H1 (cell line): ENCODE measurements around the gene TSPAN5. TPM values are rescaled to one million over a fixed set of nuclear protein-coding genes. Genes with fewer than 3 reads are reported as not detected.

Experiments used
- CTCF ChIA-PET: fragments of 300-600 bp; sonication (Branson Sonifier 250); formaldehyde crosslinking; loops from one replicate; lab custom pipeline; 2021; ENCODE audit not compliant: partially characterized antibody; lab: Charles Lee
- POLR2A ChIA-PET: fragments of 300-600 bp; sonication (Branson Sonifier 250); formaldehyde crosslinking; loops from one replicate; lab custom pipeline; 2021; ENCODE audit warnings: inconsistent platforms; ENCODE audit not compliant: partially characterized antibody; lab: Charles Lee
- DNase-seq, 2 experiments: peaks; one replicate each; pipeline versions ENCODE4 v3.0.0 to v3.0.0-alpha.2; 2010 to 2022; ENCODE audit warnings: low spot score in 2 of 2, low read depth in 1 of 2, mixed read lengths in 1 of 2
- FAIRE-seq: peaks from 2 replicates; lab custom pipeline; 2011; peaks lifted over from hg19 to GRCh38; lab: Jason Lieb, UNC
- H2AFZ ChIP-seq: 2 replicates; pipeline ENCODE4 v1.8.1; 2012; ENCODE audit warnings: low read length, inconsistent platforms
- H2AK5ac ChIP-seq: 2 replicates; pipeline ENCODE4 v1.6.1; 2013; ENCODE audit warnings: low read depth, low read length
- H2BK120ac ChIP-seq: replicated peaks from 2 replicates; pipeline ENCODE3; 2013; ENCODE audit warnings: low read depth, low read length, inconsistent platforms
- H2BK12ac ChIP-seq: 2 replicates; pipeline ENCODE4 v1.6.1; 2013; ENCODE audit warnings: low read depth, low read length
- H2BK15ac ChIP-seq: 2 replicates; pipeline ENCODE4 v1.6.1; 2013; ENCODE audit warnings: low read length
- H2BK20ac ChIP-seq: 2 replicates; pipeline ENCODE4 v1.6.1; 2013; ENCODE audit warnings: low read length
- H2BK5ac ChIP-seq: 2 replicates; pipeline ENCODE4 v1.6.1; 2013; ENCODE audit warnings: low read depth, low read length
- H3K14ac ChIP-seq: 2 replicates; pipeline ENCODE4 v1.6.1; 2013; ENCODE audit warnings: inconsistent platforms; ENCODE audit not compliant: insufficient read length
- H3K18ac ChIP-seq: 2 replicates; pipeline ENCODE4 v1.6.1; 2013; ENCODE audit warnings: low read length; ENCODE audit errors: extremely low read depth
- H3K23ac ChIP-seq: 2 replicates; pipeline ENCODE4 v1.6.1; 2013; ENCODE audit warnings: inconsistent platforms; ENCODE audit not compliant: insufficient read length
- H3K23me2 ChIP-seq: 2 replicates; pipeline ENCODE4 v1.6.1; 2013; ENCODE audit warnings: low read depth, low read length
- H3K27ac ChIP-seq: 2 replicates; pipeline ENCODE4 v1.6.1; 2011; ENCODE audit warnings: low read depth, low read length, inconsistent platforms
- H3K27me3 ChIP-seq, 4 experiments: replicated peaks in 1 of 4; 1 replicate in 1 of 4; 2 replicates in 3 of 4; pipeline versions ENCODE4 v1.6.1 to v1.8.1; 2011 to 2013; ENCODE audit warnings: low read length in 3 of 4, mild to moderate bottlenecking in 3 of 4, inconsistent platforms in 2 of 4, mixed read lengths in 2 of 4, moderate library complexity in 1 of 4; ENCODE audit not compliant: control insufficient read depth in 3 of 4, insufficient read depth in 3 of 4; ENCODE audit errors: extremely low read depth in 1 of 4
- H3K36me3 ChIP-seq, 4 experiments: 2 replicates each; pipeline versions ENCODE4 v1.6.1 to v1.8.1; 2011 to 2013; ENCODE audit warnings: mild to moderate bottlenecking in 4 of 4, low read length in 3 of 4, moderate library complexity in 2 of 4, control low read depth in 1 of 4, inconsistent platforms in 1 of 4; ENCODE audit not compliant: insufficient read depth in 4 of 4, control insufficient read depth in 2 of 4
- H3K4ac ChIP-seq: replicated peaks from 2 replicates; pipeline ENCODE3; 2013; ENCODE audit warnings: low read length, low read depth, mixed read lengths, inconsistent platforms; ENCODE audit not compliant: insufficient read length
- H3K4me1 ChIP-seq, 4 experiments: replicated peaks in 1 of 4; 1 replicate in 1 of 4; 2 replicates in 3 of 4; pipeline versions ENCODE4 v1.6.1 to v1.8.1; 2011 to 2013; ENCODE audit warnings: low read length in 3 of 4, inconsistent platforms in 2 of 4, mixed read lengths in 1 of 4; ENCODE audit not compliant: insufficient read depth in 4 of 4, control insufficient read depth in 3 of 4
- H3K4me2 ChIP-seq, 2 experiments: 2 replicates each; pipeline versions ENCODE4 v1.6.1 to v1.8.1; 2011 to 2013; ENCODE audit warnings: low read depth in 2 of 2, low read length in 2 of 2, control low read depth in 1 of 2, inconsistent platforms in 1 of 2, mild to moderate bottlenecking in 1 of 2; ENCODE audit not compliant: insufficient read depth in 1 of 2
- H3K4me3 ChIP-seq, 4 experiments: fragments of 200-600, 300-600 bp in 1 of 4; sonication (generic), shearing (Covaris generic), sonication (Bioruptor Twin) in 1 of 4; 2 replicates each; pipeline versions ENCODE4 v1.5.1 to v1.8.1; 2011 to 2016; ENCODE audit warnings: low read length in 4 of 4, low read depth in 3 of 4, control low read depth in 2 of 4, inconsistent platforms in 2 of 4, mild to moderate bottlenecking in 2 of 4, mixed read lengths in 1 of 4, moderate library complexity in 1 of 4; ENCODE audit not compliant: insufficient read depth in 2 of 4; ENCODE audit errors: extremely low read depth in 1 of 4
- H3K56ac ChIP-seq: replicated peaks from 2 replicates; pipeline ENCODE3; 2013; ENCODE audit warnings: low read depth, mild to moderate bottlenecking, mixed read lengths, low read length, inconsistent platforms; ENCODE audit not compliant: insufficient read length
- H3K79me1 ChIP-seq: 2 replicates; pipeline ENCODE4 v1.6.1; 2013; ENCODE audit warnings: low read depth, low read length, control low read depth
- H3K79me2 ChIP-seq, 2 experiments: 2 replicates each; pipeline versions ENCODE4 v1.6.1 to v1.8.1; 2012 to 2013; ENCODE audit warnings: low read length in 2 of 2, mild to moderate bottlenecking in 2 of 2, inconsistent platforms in 1 of 2; ENCODE audit not compliant: insufficient read depth in 2 of 2, control insufficient read depth in 1 of 2
- H3K9ac ChIP-seq, 4 experiments: replicated peaks in 1 of 4; 1 replicate in 1 of 4; 2 replicates in 3 of 4; pipeline versions ENCODE4 v1.6.1 to v1.8.1; 2011 to 2013; ENCODE audit warnings: low read depth in 3 of 4, low read length in 3 of 4, control low read depth in 2 of 4, mild to moderate bottlenecking in 2 of 4, moderate library complexity in 2 of 4, inconsistent platforms in 1 of 4; ENCODE audit errors: extremely low read depth in 1 of 4
- H3K9me3 ChIP-seq, 2 experiments: 2 replicates each; pipeline versions ENCODE4 v1.6.1 to v1.8.1; 2012 to 2013; ENCODE audit warnings: mild to moderate bottlenecking in 2 of 2, moderate library complexity in 2 of 2, control low read depth in 1 of 2, inconsistent platforms in 1 of 2, low read depth in 1 of 2, low read length in 1 of 2, mixed read lengths in 1 of 2; ENCODE audit not compliant: insufficient read depth in 2 of 2
- H4K20me1 ChIP-seq, 2 experiments: replicated peaks in 1 of 2; 2 replicates each; pipeline versions ENCODE3 to v1.8.1; 2011 to 2013; ENCODE audit warnings: inconsistent platforms in 2 of 2, low read length in 2 of 2, mild to moderate bottlenecking in 1 of 2; ENCODE audit not compliant: insufficient read depth in 2 of 2, control insufficient read depth in 1 of 2
- H4K5ac ChIP-seq: 2 replicates; pipeline ENCODE4 v1.6.1; 2013; ENCODE audit warnings: low read length, low read depth, mixed read lengths, inconsistent platforms; ENCODE audit not compliant: insufficient read length
- H4K8ac ChIP-seq: 2 replicates; pipeline ENCODE4 v1.8.0; 2013; ENCODE audit warnings: mild to moderate bottlenecking, moderate library complexity, low read length, inconsistent platforms; ENCODE audit not compliant: insufficient read depth; ENCODE audit errors: extremely low read depth
- H4K91ac ChIP-seq: replicated peaks from 2 replicates; pipeline ENCODE3; 2013; ENCODE audit warnings: low read length, mixed read lengths, inconsistent platforms; ENCODE audit not compliant: insufficient read length
- BRCA1 ChIP-seq: IDR thresholded peaks from 2 replicates; pipeline ENCODE4 v1.6.1; 2012; ENCODE audit warnings: low read depth, low read length, improper control_type of control experiment
- CHD1 ChIP-seq: IDR thresholded peaks from 2 replicates; pipeline ENCODE4 v1.6.1; 2012; ENCODE audit warnings: low read depth, low read length, improper control_type of control experiment
- CREB1 ChIP-seq: IDR thresholded peaks from 2 replicates; pipeline ENCODE4 v1.6.1; 2012; ENCODE audit warnings: inconsistent platforms
- EZH2 ChIP-seq: fragments of 200-600 bp; sonication (generic); IDR thresholded peaks from 2 replicates; pipeline ENCODE4 v1.7.1; 2012; ENCODE audit warnings: low read depth, mild to moderate bottlenecking, moderate library complexity, low read length, inconsistent platforms; ENCODE audit not compliant: severe bottlenecking
- GTF2F1 ChIP-seq: IDR thresholded peaks from 2 replicates; pipeline ENCODE4 v1.6.1; 2012; ENCODE audit warnings: low read depth, low read length, improper control_type of control experiment, borderline replicate concordance
- JUN ChIP-seq: IDR thresholded peaks from 2 replicates; pipeline ENCODE4 v1.6.1; 2011; ENCODE audit warnings: low read depth, mild to moderate bottlenecking, improper control_type of control experiment, low read length
- POLR2A ChIP-seq, 2 experiments: IDR thresholded peaks; 1 replicate in 1 of 2; 2 replicates in 1 of 2; pipeline ENCODE4 v1.6.1; 2011; ENCODE audit warnings: low read depth in 2 of 2, low read length in 2 of 2, mild to moderate bottlenecking in 2 of 2; ENCODE audit errors: control extremely low read depth in 1 of 2
- RNF2 ChIP-seq: fragments of 200-900, 300-1000 bp; sonication (generic); IDR thresholded peaks from 2 replicates; pipeline ENCODE4 v1.7.1; 2016; ENCODE audit warnings: borderline replicate concordance, low read depth, mild to moderate bottlenecking, antibody characterized with exemption, low read length; ENCODE audit not compliant: poor library complexity, severe bottlenecking; ENCODE audit errors: missing control alignments
- SIN3A ChIP-seq, 2 experiments: IDR thresholded peaks in 1 of 2; conservative IDR thresholded peaks in 1 of 2; 2 replicates each; pipeline ENCODE4 v1.6.1; 2011 to 2012; ENCODE audit warnings: low read length in 2 of 2, improper control_type of control experiment in 1 of 2, low read depth in 1 of 2, mild to moderate bottlenecking in 1 of 2
- SIRT6 ChIP-seq: IDR thresholded peaks from one replicate; pipeline ENCODE4 v1.7.1; 2012; ENCODE audit warnings: low read length, inconsistent platforms
- SP2 ChIP-seq: IDR thresholded peaks from 2 replicates; pipeline ENCODE4 v1.6.1; 2012; ENCODE audit warnings: mild to moderate bottlenecking, low read length, inconsistent platforms
- SUZ12 ChIP-seq: fragments of 200-600 bp; sonication (generic); IDR thresholded peaks from 2 replicates; pipeline ENCODE4 v1.6.1; 2012; ENCODE audit warnings: mild to moderate bottlenecking, inconsistent platforms, low read length, moderate library complexity, mixed read lengths
- TAF7 ChIP-seq: optimal IDR thresholded peaks from 2 replicates; pipeline ENCODE3; 2011; ENCODE audit warnings: low read depth, mild to moderate bottlenecking, inconsistent platforms, low read length, moderate library complexity, borderline replicate concordance
- WGBS, 2 experiments: shearing (Covaris generic) in 1 of 2; methylation state at CpG; one replicate each; pipeline versions ENCODE4 v1.1.6 to v1.1.7; 2013 to 2015; ENCODE audit warnings: low lambda C conversion rate in 2 of 2, mixed read lengths in 2 of 2, inconsistent platforms in 1 of 2, low coverage in 1 of 2, missing lambda C conversion rate in 1 of 2; ENCODE audit not compliant: insufficient replicate concordance in 2 of 2, insufficient coverage in 1 of 2, insufficient read length in 1 of 2; ENCODE audit errors: extremely low coverage in 1 of 2, missing lambda C conversion rate in 1 of 2; 5-methylcytosine and 5-hydroxymethylcytosine counted together
- polyA plus RNA-seq, 7 experiments: library from polyadenylated mRNA; depleted of rRNA in 3 of 7; stranded (reverse) in 5 of 7; unstranded in 2 of 7; fragments of >200 nt in 5 of 7; fragments of 200-250 nt in 2 of 7; gene quantifications; 1 replicate in 5 of 7; 2 replicates in 1 of 7; 4 replicates in 1 of 7; pipeline versions ENCODE4 v1.2.1 to v1.2.3, GENCODE V29; 2011 to 2013; ENCODE audit warnings: missing spikeins in 2 of 7, mixed read lengths in 2 of 7
- total RNA-seq: library from RNA; stranded (reverse); fragmentation: NEBNext Ultra II Directional; extraction: Animal tissue kit (Norgen Biotek cat#: 25700); gene quantifications from 2 replicates; pipeline ENCODE4 v1.2.1, GENCODE V29; 2021

The TSPAN5 gene
- total and polyA plus RNA-seq, 2 of the 8 experiments (the other 6 are each of a cell fraction or from before 2014, with no cell fraction given): 17.6 to 21.2 TPM

- H3K4me1 ChIP-seq: peaks cover 0 to 4% (median 0%) of the 10 kb centered on the region in 4 experiments; a peak in 2 of 7 replicates
- no peak for DNase-seq
- no peak overlapping the region for H3K14ac ChIP-seq
- no peak overlapping the region for H2BK20ac ChIP-seq
- H3K36me3 ChIP-seq: 0 out of 8 replicates have a peak, but pooled peaks cover 0 to 3% (median 0%) of the 10 kb centered on the region in 4 experiments
- no peaks in the 10 kb centered on the region for H3K23me2 ChIP-seq
- no peak overlapping the region for H2AK5ac ChIP-seq
- H3K4me2 ChIP-seq: no peak overlapping the region
- no peak overlapping the region for H4K91ac ChIP-seq
- H3K79me1 ChIP-seq: no peaks in the 10 kb centered on the region; the same call in 1 of the 2 replicates
- H2BK120ac ChIP-seq: no peak overlapping the region
- no peak for FAIRE-seq
- H3K18ac ChIP-seq: no peak overlapping the region
- WGBS, 2 experiments: 85% methylated on average over 2 of the region's 2 CpGs; no CpG with 5 or more reads in 1 of the 2 experiments
- H4K5ac ChIP-seq: no peak overlapping the region
- H3K56ac ChIP-seq: no peak overlapping the region
- H2BK15ac ChIP-seq: no peak overlapping the region
- no peaks in the 10 kb centered on the region for H3K9me3 ChIP-seq
- no peak overlapping the region for H2AFZ ChIP-seq
- no peak for TF ChIP-seq SIN3A (conservative IDR thresholded peaks at IDR 0.05 in 1 of 2, IDR thresholded peaks at IDR 0.05 in 1 of 2; ENCODE audit: low read depth in 1 of 2, low read length in 2 of 2)
- TF ChIP-seq SIRT6: no peak
- TF ChIP-seq GTF2F1: no peak
- TF ChIP-seq JUN: no peak
- TF ChIP-seq POLR2A (IDR thresholded peaks at IDR 0.05; ENCODE audit: control extremely low read depth in 1 of 2, low read depth in 2 of 2, low read length in 2 of 2): no peak
- TF ChIP-seq CHD1: no peak
- TF ChIP-seq TAF7: no peak
- TF ChIP-seq SUZ12: no peak
- TF ChIP-seq BRCA1: no peak
- no peak for TF ChIP-seq CREB1
- no peak for TF ChIP-seq RNF2
- TF ChIP-seq SP2: no peak
- no peak for TF ChIP-seq EZH2
- CTCF ChIA-PET: no interaction called here
- POLR2A ChIA-PET: no interaction called here
- no peak overlapping the region for H3K4ac ChIP-seq
- H2BK5ac ChIP-seq: no peak overlapping the region
- no peak overlapping the region for H3K23ac ChIP-seq
- no peaks in the 10 kb centered on the region for H4K20me1 ChIP-seq
- H3K27me3 ChIP-seq: no peaks in the 10 kb centered on the region
- H3K27ac ChIP-seq: no peak overlapping the region
- H4K8ac ChIP-seq: no peak overlapping the region
- H2BK12ac ChIP-seq: no peak overlapping the region
- H3K9ac ChIP-seq: no peak overlapping the region
- H3K4me3 ChIP-seq: no peak overlapping the region
- H3K79me2 ChIP-seq: peaks cover 0 to 49% of the 10 kb centered on the region in 2 experiments; a peak in 2 of 4 replicates
These were observed 14.7 kb downstream of the TSPAN5 start for GRCh38 chr4:98643755-98644154.
